GM12878 (cell line): Measurements from ENCODE around the gene BCL2L13. TPM values are rescaled to one million over a fixed set of nuclear protein-coding genes. Genes with fewer than 3 reads are reported as not detected.

Experiments used
- BCL11A ChIP-seq: IDR thresholded peaks from 2 replicates; pipeline ENCODE4 v1.6.1; 2011; ENCODE audit warnings: low read depth, low read length
- BMI1 ChIP-seq: fragments of 450-650 bp; IDR thresholded peaks from 2 replicates; pipeline ENCODE4 v1.6.1; 2016; ENCODE audit warnings: mild to moderate bottlenecking, moderate library complexity, borderline replicate concordance
- CREM ChIP-seq: IDR thresholded peaks from 2 replicates; pipeline ENCODE4 v1.6.1; 2014; ENCODE audit warnings: antibody characterized with exemption, low read depth
- EGR1 ChIP-seq, 2 experiments: IDR thresholded peaks; 1 replicate in 1 of 2; 2 replicates in 1 of 2; pipeline ENCODE4 v1.6.1; 2011 to 2012; ENCODE audit warnings: low read depth in 2 of 2, low read length in 2 of 2, borderline replicate concordance in 1 of 2, mild to moderate bottlenecking in 1 of 2, moderate library complexity in 1 of 2
- EZH2 ChIP-seq: IDR thresholded peaks from 2 replicates; pipeline ENCODE4 v1.6.1; 2012; ENCODE audit warnings: low read depth, mild to moderate bottlenecking, control low read depth, inconsistent platforms, low read length, borderline replicate concordance; ENCODE audit not compliant: control insufficient read depth
- GABPA ChIP-seq: IDR thresholded peaks from 2 replicates; pipeline ENCODE4 v1.6.1; 2014; ENCODE audit warnings: antibody characterized with exemption, low read depth, mild to moderate bottlenecking, inconsistent platforms
- HDAC6 ChIP-seq: fragments of 200-600 bp; sonication (generic); IDR thresholded peaks from one replicate; pipeline ENCODE4 v1.8.0; 2017; ENCODE audit warnings: antibody characterized with exemption; ENCODE audit not compliant: unreplicated experiment
- JUND ChIP-seq: IDR thresholded peaks from 2 replicates; pipeline ENCODE4 v1.6.1; 2012; ENCODE audit warnings: low read depth, mild to moderate bottlenecking, low read length, improper control_type of control experiment, moderate library complexity
- MAX ChIP-seq: IDR thresholded peaks from 2 replicates; pipeline ENCODE4 v1.6.1; 2012; ENCODE audit warnings: low read depth, low read length, improper control_type of control experiment
- MEF2B ChIP-seq: fragments of 450-650 bp; IDR thresholded peaks from 2 replicates; pipeline ENCODE4 v1.6.1; 2018; ENCODE audit warnings: mild to moderate bottlenecking, moderate library complexity; ENCODE audit not compliant: partially characterized antibody, poor library complexity, severe bottlenecking
- NFIC ChIP-seq: IDR thresholded peaks from 2 replicates; pipeline ENCODE4 v1.6.1; 2012; ENCODE audit warnings: low read depth, mild to moderate bottlenecking, inconsistent platforms, low read length, moderate library complexity
- RCOR1 ChIP-seq: conservative IDR thresholded peaks from 2 replicates; pipeline ENCODE4 v1.6.1; 2012; ENCODE audit warnings: low read depth, low read length, improper control_type of control experiment
- REST ChIP-seq: IDR thresholded peaks from 2 replicates; pipeline ENCODE4 v1.6.1; 2012; ENCODE audit warnings: mild to moderate bottlenecking, low read depth, low read length
- RFX5 ChIP-seq: IDR thresholded peaks from 2 replicates; pipeline ENCODE4 v1.6.1; 2011; ENCODE audit warnings: low read depth, low read length, improper control_type of control experiment
- SIX5 ChIP-seq: IDR thresholded peaks from 2 replicates; pipeline ENCODE4 v1.6.1; 2011; ENCODE audit warnings: mild to moderate bottlenecking, low read depth, low read length, moderate library complexity; ENCODE audit not compliant: severe bottlenecking
- SKIL ChIP-seq: fragments of 450-650 bp; IDR thresholded peaks from 2 replicates; pipeline ENCODE4 v1.6.1; 2017; ENCODE audit warnings: mild to moderate bottlenecking, low read depth, inconsistent platforms; ENCODE audit not compliant: poor library complexity, severe bottlenecking
- SMAD5 ChIP-seq: IDR thresholded peaks from 2 replicates; pipeline ENCODE4 v1.6.1; 2016; ENCODE audit warnings: antibody characterized with exemption, low read depth
- SPI1 ChIP-seq: IDR thresholded peaks from 2 replicates; pipeline ENCODE4 v1.6.1; 2011; ENCODE audit warnings: low read depth, mild to moderate bottlenecking, low read length, moderate library complexity, borderline replicate concordance; ENCODE audit not compliant: insufficient read depth
- STAT3 ChIP-seq: IDR thresholded peaks from 2 replicates; pipeline ENCODE4 v1.6.1; 2011; ENCODE audit warnings: low read depth, low read length, improper control_type of control experiment
- SUPT20H ChIP-seq: IDR thresholded peaks from 2 replicates; pipeline ENCODE4 v1.6.1; 2011; ENCODE audit warnings: low read depth, mild to moderate bottlenecking, low read length, moderate library complexity, borderline replicate concordance; ENCODE audit not compliant: control insufficient read depth
- WRNIP1 ChIP-seq: IDR thresholded peaks from 2 replicates; pipeline ENCODE4 v1.6.1; 2011; ENCODE audit warnings: low read depth, low read length, improper control_type of control experiment, borderline replicate concordance
- YBX1 ChIP-seq: fragments of 450-650 bp; IDR thresholded peaks from 2 replicates; pipeline ENCODE4 v1.6.1; 2016; ENCODE audit warnings: antibody characterized with exemption
- ZNF207 ChIP-seq: fragments of 450-650 bp; IDR thresholded peaks from 2 replicates; pipeline ENCODE4 v1.6.1; 2014; ENCODE audit warnings: antibody characterized with exemption, mild to moderate bottlenecking, borderline replicate concordance
- polyA plus RNA-seq, 11 experiments: library from polyadenylated mRNA; depleted of rRNA in 4 of 11; unstranded in 6 of 11; stranded (reverse) in 5 of 11; fragments of >200 nt; fragmentation: Nextera tagmentation in 4 of 11; fragmentation: Illumina TruSeq in 1 of 11; extraction: Ambion mirVana in 4 of 11; extraction: Trizol in 1 of 11; gene quantifications; 1 replicate in 1 of 11; 2 replicates in 10 of 11; pipeline versions ENCODE4 v1.2.1 to v1.2.3, GENCODE V29; 2011 to 2016; ENCODE audit warnings: inconsistent platforms in 2 of 11, missing spikeins in 2 of 11, low read depth in 1 of 11
- total RNA-seq, 4 experiments: library from RNA; depleted of rRNA in 3 of 4; stranded (reverse); fragments of >200 nt in 3 of 4; fragmentation: Illumina TruSeq in 1 of 4; extraction: Trizol in 1 of 4; gene quantifications; 2 replicates each; pipeline versions ENCODE4 v1.2.1 to v1.2.3, GENCODE V29; 2013 to 2021

BCL2L13 gene
- total and polyA plus RNA-seq, 10 of the 15 experiments (the other 5 are each of a cell fraction or from before 2014, with no cell fraction given), result 18.6 to 30.6 (median 28.2) TPM

- TF ChIP-seq SMAD5, result peak; percentile 94
- TF ChIP-seq REST, result no peak
- 0 out of 2 replicates have a peak, but pooled peaks have one; percentile 55 for TF ChIP-seq RCOR1
- no peak for TF ChIP-seq SIX5
- peak; percentile 92 for TF ChIP-seq CREM
- peak; percentile 35; the same call in 1 of the 2 replicates for TF ChIP-seq RFX5
- no peak for TF ChIP-seq SPI1
- no peak for TF ChIP-seq STAT3
- no peak for TF ChIP-seq SUPT20H
- no peak for TF ChIP-seq BCL11A
- TF ChIP-seq YBX1, result no peak
- peak; percentile 66 for TF ChIP-seq JUND
- TF ChIP-seq WRNIP1, result no peak
- no peak for TF ChIP-seq BMI1
- peak; percentile 47 for TF ChIP-seq SKIL
- peak; percentile 37 for TF ChIP-seq MEF2B
- TF ChIP-seq ZNF207, result no peak; the same call in 1 of the 2 replicates
- TF ChIP-seq MAX, result peak; percentile 21; the same call in 1 of the 2 replicates
- 0 out of 2 replicates have a peak, but pooled peaks have one; percentile 26 for TF ChIP-seq NFIC
- peak; percentile 80 for TF ChIP-seq HDAC6
- peak in 1 of 2 experiments; percentile 10; a peak in 2 of 3 replicates for TF ChIP-seq EGR1 (IDR thresholded peaks at IDR 0.05; ENCODE audit: borderline replicate concordance in 1 of 2, low read depth in 2 of 2, low read length in 2 of 2)
- TF ChIP-seq GABPA, result peak; percentile 83
- TF ChIP-seq EZH2, result no peak
These were observed at the start of gene BCL2L13 (continued) for GRCh38 chr22:17638432-17639246.
